Caco-2 (cell line): Measurements from ENCODE around the gene SCML1. TPM values are rescaled to one million over a fixed set of nuclear protein-coding genes. Genes with fewer than 3 reads are reported as not detected.

Experiments used
- BruUV-seq: library from RNA; stranded (reverse); fragments of 400-500 nt; replicated peaks from 2 replicates; lab custom pipeline; 2021; lab: Mats Ljungman, UMichigan
- CTCF ChIA-PET: fragments of 300-600 bp; sonication (Branson Sonifier 250); formaldehyde crosslinking; loops from one replicate; lab custom pipeline; 2022; ENCODE audit warnings: antibody characterized with exemption; lab: Charles Lee
- POLR2A ChIA-PET: fragments of 300-600 bp; sonication (Branson Sonifier 250); formaldehyde crosslinking; loops from one replicate; lab custom pipeline; 2022; ENCODE audit warnings: antibody characterized with exemption; lab: Charles Lee
- DNase-seq, 2 experiments: peaks; one replicate each; pipeline versions ENCODE4 v3.0.0 to v3.0.0-alpha.2; 2020 to 2022
- H3K27me3 ChIP-seq: replicated peaks from 2 replicates; pipeline ENCODE4 v1.6.0; 2011; ENCODE audit warnings: low read length; ENCODE audit not compliant: control insufficient read depth, insufficient read depth
- H3K36me3 ChIP-seq: 2 replicates; pipeline ENCODE4 v1.5.1; 2011; ENCODE audit warnings: low read length; ENCODE audit not compliant: control insufficient read depth, insufficient read depth
- H3K4me1 ChIP-seq: fragments of 250-450 bp; sonication (Bioruptor Pico); 2 replicates; pipeline ENCODE4 v1.5.1; 2020; ENCODE audit warnings: mild to moderate bottlenecking
- H3K4me3 ChIP-seq: 2 replicates; pipeline ENCODE4 v1.5.1; 2011; ENCODE audit warnings: low read depth, mild to moderate bottlenecking, control low read depth, low read length
- H3K9me3 ChIP-seq: fragments of 250-450 bp; sonication (Bioruptor Pico); 2 replicates; pipeline ENCODE4 v1.5.1; 2020; ENCODE audit warnings: mild to moderate bottlenecking, moderate library complexity
- H3K27ac Mint-ChIP-seq: one replicate; pipeline ENCODE4 v1.8.0; 2022; ENCODE audit warnings: mixed read lengths; ENCODE audit not compliant: unreplicated experiment
- H3K27me3 Mint-ChIP-seq: one replicate; pipeline ENCODE4 v1.8.0; 2022; ENCODE audit warnings: mixed read lengths; ENCODE audit not compliant: insufficient read depth, unreplicated experiment
- H3K36me3 Mint-ChIP-seq: one replicate; pipeline ENCODE4 v1.8.0; 2022; ENCODE audit warnings: mild to moderate bottlenecking, mixed read lengths; ENCODE audit not compliant: insufficient read depth, unreplicated experiment
- H3K4me1 Mint-ChIP-seq: one replicate; pipeline ENCODE4 v1.8.0; 2022; ENCODE audit warnings: low read depth, mixed read lengths; ENCODE audit not compliant: unreplicated experiment
- H3K4me3 Mint-ChIP-seq: one replicate; pipeline ENCODE4 v1.8.0; 2022; ENCODE audit warnings: mild to moderate bottlenecking, moderate library complexity, mixed read lengths; ENCODE audit not compliant: unreplicated experiment
- H3K9me3 Mint-ChIP-seq: one replicate; pipeline ENCODE4 v1.8.0; 2022; ENCODE audit warnings: mixed read lengths; ENCODE audit not compliant: unreplicated experiment
- CTCF ChIP-seq, 2 experiments: fragments of 200-600 bp in 1 of 2; IDR thresholded peaks; 1 replicate in 1 of 2; 2 replicates in 1 of 2; pipeline versions ENCODE4 v1.5.1 to v1.8.0; 2011 to 2022; ENCODE audit warnings: antibody characterized with exemption in 1 of 2, control low read depth in 1 of 2, inconsistent platforms in 1 of 2, low read depth in 1 of 2, low read length in 1 of 2, mild to moderate bottlenecking in 1 of 2, moderate library complexity in 1 of 2; ENCODE audit not compliant: insufficient read depth in 1 of 2, severe bottlenecking in 1 of 2, unreplicated experiment in 1 of 2
- intact Hi-C: fragments of 100-400 bp; cut with micrococcal nuclease; formaldehyde crosslinking; loops from one replicate; pipeline ENCODE4 v1.10.0; 2022; ENCODE audit not compliant: unreplicated experiment
- total RNA-seq: library from RNA; stranded (reverse); gene quantifications from 2 replicates; pipeline ENCODE4 v1.2.3, GENCODE V29; 2022

SCML1 gene
- total RNA-seq, 1 experiment from 2014 or later = 16.4 TPM

GRCh38 chrX:17718649-17719165 is 18.6 kb upstream of the SCML1 start:
- Mint-ChIP-seq H3K27ac (no peak overlapping the region), H3K4me3 (no peak overlapping the region), H3K27me3 (no peaks in the 10 kb centered on the region), H3K9me3 (no peaks in the 10 kb centered on the region), H3K36me3 (no peaks in the 10 kb centered on the region), H3K4me1 (no peaks in the 10 kb centered on the region)
- Histone ChIP-seq H3K36me3 (no peaks in the 10 kb centered on the region), H3K27me3 (no peaks in the 10 kb centered on the region), H3K4me3 (no peak overlapping the region), H3K4me1 (no peaks in the 10 kb centered on the region), H3K9me3 (no peaks in the 10 kb centered on the region)
- CTCF ChIA-PET = no interaction called here
- BruUV-seq = no TSS peak
- DNase-seq = no peak
- TF ChIP-seq CTCF (IDR thresholded peaks at IDR 0.05; ENCODE audit: insufficient read depth in 1 of 2, low read depth in 1 of 2, low read length in 1 of 2, severe bottlenecking in 1 of 2, unreplicated experiment in 1 of 2) = no peak
- intact Hi-C loops = no loop called here
- POLR2A ChIA-PET = no interaction called here

GRCh38 chrX:17719711-17720110 is 17.6 kb upstream of the SCML1 start:
- ChIA-PET POLR2A (no interaction called here), CTCF (no interaction called here)
- no peak for TF ChIP-seq CTCF (IDR thresholded peaks at IDR 0.05; ENCODE audit: insufficient read depth in 1 of 2, low read depth in 1 of 2, low read length in 1 of 2, severe bottlenecking in 1 of 2, unreplicated experiment in 1 of 2)
- H3K9me3 ChIP-seq = no peaks in the 10 kb centered on the region
- Mint-ChIP-seq H3K36me3 (no peaks in the 10 kb centered on the region), H3K9me3 (no peaks in the 10 kb centered on the region), H3K27me3 (no peaks in the 10 kb centered on the region), H3K27ac (no peak overlapping the region), H3K4me3 (no peak overlapping the region), H3K4me1 (no peaks in the 10 kb centered on the region)
- no peak for DNase-seq
- no peak overlapping the region for H3K4me3 ChIP-seq
- intact Hi-C loops = no loop called here
- H3K27me3 ChIP-seq = no peaks in the 10 kb centered on the region
- BruUV-seq = no TSS peak
- no peaks in the 10 kb centered on the region for H3K4me1 ChIP-seq
- H3K36me3 ChIP-seq = no peaks in the 10 kb centered on the region

GRCh38 chrX:17721715-17722114 is 15.6 kb upstream of the SCML1 start:
- Mint-ChIP-seq H3K4me3 (no peak overlapping the region), H3K36me3 (no peaks in the 10 kb centered on the region), H3K27me3 (no peaks in the 10 kb centered on the region), H3K9me3 (no peaks in the 10 kb centered on the region), H3K4me1 (no peaks in the 10 kb centered on the region), H3K27ac (no peak overlapping the region)
- Histone ChIP-seq H3K36me3 (no peaks in the 10 kb centered on the region), H3K4me1 (no peaks in the 10 kb centered on the region), H3K27me3 (no peaks in the 10 kb centered on the region), H3K9me3 (no peaks in the 10 kb centered on the region), H3K4me3 (no peak overlapping the region)
- no peak for DNase-seq
- POLR2A ChIA-PET = no interaction called here
- TF ChIP-seq CTCF (IDR thresholded peaks at IDR 0.05; ENCODE audit: insufficient read depth in 1 of 2, low read depth in 1 of 2, low read length in 1 of 2, severe bottlenecking in 1 of 2, unreplicated experiment in 1 of 2) = no peak
- CTCF ChIA-PET = no interaction called here
- intact Hi-C loops = no loop called here
- no TSS peak for BruUV-seq
